ENCODE results near the gene ZBTB16.
A peak's percentile ranks its signal among the peaks of the same experiment; 100 is the strongest.

Gene ZBTB16

GRCh38 chr11:114225661-114226060 is 166.2 kb downstream of the ZBTB16 start:
- no peak for DNase-seq

- DNase-seq, result no peak
These were observed 166.8 kb downstream of the ZBTB16 start for GRCh38 chr11:114226356-114226755.

- DNase-seq, result peak in 1 of 2 experiments; percentile 45
These were observed 169.2 kb downstream of the ZBTB16 start for GRCh38 chr11:114228435-114229411.

- no peak for DNase-seq
These were observed 170.7 kb downstream of the ZBTB16 start for GRCh38 chr11:114230031-114230704.

DNA sequence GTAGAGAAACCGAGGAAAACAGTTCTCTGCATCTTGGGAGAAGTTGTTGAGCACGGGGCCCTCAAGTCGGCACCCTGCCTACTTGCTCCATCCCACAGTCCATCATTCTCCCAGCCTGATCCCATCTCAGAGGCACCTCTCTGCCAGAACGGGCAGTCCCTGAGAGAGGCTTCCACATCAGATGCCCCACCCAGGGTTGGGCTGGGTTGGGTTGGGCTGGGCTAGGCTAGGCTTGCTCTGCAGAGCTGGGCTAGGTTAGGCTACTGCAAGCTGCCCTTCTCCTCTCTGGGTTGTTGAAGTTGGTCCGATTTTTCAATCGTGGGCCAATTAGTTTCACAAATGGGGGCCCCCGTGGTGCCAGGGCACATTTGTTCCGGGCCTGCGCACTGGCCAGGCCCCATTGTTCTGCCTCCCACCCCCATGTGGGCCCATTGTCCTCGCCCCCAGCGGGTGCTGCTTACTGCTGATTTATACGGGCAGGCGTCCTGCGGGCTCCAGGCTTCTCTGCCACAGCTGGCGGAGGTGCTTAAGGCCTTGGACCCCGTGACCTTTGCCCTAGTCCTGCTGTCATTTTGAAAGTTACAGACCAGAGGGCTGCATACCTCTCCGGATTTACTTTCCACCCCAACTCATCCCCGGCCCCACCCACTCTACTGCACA is 173.0 kb downstream of the ZBTB16 start:
- DNase-seq, result no peak

DNA sequence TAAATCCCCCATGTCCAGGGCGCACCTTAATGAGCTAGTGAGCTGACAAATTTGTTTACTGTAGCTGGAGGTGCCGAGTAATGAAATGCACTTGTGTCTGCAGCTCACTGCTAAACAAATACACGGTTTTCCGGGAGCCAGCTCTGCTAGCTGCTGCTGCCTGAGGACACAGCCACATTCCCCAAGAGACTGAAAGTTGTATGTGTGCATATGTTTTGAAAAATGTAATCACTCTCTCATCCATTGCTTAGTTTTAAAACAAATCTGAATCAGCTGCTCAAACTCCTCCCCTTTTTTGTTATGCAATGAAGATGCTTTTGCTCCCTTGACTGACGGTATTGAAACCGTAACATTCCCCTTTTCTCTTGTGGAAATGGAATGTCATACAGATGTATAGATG is 174.2 kb downstream of the ZBTB16 start:
- DNase-seq, result no peak

GRCh38 chr11:114236829-114237228 is 177.3 kb downstream of the ZBTB16 start:
- DNase-seq, result no peak

- no peak for DNase-seq
These were observed 178.1 kb downstream of the ZBTB16 start for GRCh38 chr11:114237321-114238280.

DNA sequence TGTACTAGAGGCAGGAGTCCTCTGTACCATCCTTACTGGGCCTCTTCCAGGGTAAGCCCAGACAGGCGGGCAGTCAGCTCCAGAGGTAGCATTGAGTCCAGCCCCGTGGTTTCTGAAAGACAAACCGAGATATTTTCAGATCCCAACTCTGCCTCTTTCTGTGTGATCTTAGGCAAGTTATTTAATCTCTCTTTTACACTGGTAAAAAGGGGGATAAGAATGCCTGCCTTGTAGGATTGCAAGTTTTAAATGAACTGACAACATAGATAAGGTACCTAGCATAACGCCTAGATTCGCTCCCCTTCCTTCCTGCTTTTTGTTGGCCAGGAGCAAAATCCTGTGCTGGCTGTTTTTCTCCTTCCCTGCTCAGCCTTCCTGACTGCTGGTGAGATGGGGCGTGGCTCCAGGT is 180.2 kb downstream of the ZBTB16 start:
- no peak for DNase-seq

- DNase-seq, result no peak
These were observed 182.5 kb downstream of the ZBTB16 start for GRCh38 chr11:114242032-114242431.

- DNase-seq, result peak in 1 of 2 experiments; percentile 23
These were observed 184.2 kb downstream of the ZBTB16 start for GRCh38 chr11:114243461-114244372.

DNA sequence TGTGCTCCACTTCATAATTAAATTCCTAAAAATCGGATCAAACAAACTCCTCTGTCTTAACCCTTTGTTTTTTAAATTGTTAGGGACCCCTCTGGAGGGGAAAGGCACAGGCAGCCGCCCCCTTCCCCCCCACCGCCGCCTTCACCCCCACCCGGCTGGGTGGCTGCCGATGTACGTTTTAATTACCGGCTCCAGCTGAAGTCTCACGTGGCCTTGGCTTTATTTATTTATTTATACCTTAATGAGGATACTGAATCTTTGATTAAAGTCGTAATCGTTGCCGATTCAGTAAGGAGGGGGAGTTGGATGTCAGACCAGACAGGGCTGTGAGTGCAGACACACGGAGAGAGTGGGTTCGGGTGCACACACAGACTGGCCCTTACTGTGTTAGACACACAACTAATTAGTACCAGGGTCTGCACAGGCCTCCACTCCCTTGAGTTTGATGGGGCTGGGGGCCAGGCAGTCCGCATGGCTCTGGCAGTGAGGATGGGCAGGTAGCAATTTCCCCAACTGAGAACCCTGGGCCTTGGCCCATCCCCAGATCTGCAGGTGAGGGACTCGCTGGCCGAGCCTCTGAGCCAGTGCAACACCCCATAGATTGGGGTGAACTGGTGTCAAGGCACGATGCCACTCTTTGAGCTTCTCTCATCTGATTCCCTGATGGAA is 185.3 kb downstream of the ZBTB16 start:
- DNase-seq, result no peak

GRCh38 chr11:114246321-114247069 is 187.0 kb downstream of the ZBTB16 start:
- no peak for DNase-seq

DNA sequence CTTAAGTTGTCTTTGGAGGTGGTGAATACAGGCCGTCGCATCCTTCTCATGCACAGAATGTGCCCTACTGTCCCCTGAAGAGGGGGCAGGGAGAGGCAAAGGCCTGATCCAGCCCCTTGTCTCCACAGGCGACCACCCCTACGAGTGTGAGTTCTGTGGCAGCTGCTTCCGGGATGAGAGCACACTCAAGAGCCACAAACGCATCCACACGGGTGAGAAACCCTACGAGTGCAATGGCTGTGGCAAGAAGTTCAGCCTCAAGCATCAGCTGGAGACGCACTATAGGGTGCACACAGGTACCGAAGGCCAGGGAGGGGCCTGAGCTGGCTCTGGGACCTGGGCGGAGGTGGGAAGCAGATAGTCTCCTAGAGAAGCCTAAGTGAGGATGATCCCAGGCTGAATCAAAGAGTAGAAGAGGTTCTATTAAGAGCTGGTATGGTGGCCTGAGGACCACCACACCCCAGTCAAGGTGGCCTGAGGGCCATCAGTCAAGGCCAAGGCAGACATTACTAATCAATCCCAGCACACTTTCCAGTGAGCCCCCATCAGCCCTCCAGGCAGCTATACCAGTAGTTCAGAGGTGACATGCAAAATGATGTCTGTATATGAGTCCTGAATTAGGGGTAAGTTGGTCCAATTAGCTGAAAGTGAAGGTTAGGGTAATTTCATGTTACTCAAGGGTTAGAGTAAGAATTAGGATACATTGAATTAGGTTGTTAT is 187.7 kb downstream of the ZBTB16 start:
- no peak for DNase-seq

GRCh38 chr11:114250180-114250579 is 190.7 kb downstream of the ZBTB16 start:
- DNase-seq, result no peak

DNA sequence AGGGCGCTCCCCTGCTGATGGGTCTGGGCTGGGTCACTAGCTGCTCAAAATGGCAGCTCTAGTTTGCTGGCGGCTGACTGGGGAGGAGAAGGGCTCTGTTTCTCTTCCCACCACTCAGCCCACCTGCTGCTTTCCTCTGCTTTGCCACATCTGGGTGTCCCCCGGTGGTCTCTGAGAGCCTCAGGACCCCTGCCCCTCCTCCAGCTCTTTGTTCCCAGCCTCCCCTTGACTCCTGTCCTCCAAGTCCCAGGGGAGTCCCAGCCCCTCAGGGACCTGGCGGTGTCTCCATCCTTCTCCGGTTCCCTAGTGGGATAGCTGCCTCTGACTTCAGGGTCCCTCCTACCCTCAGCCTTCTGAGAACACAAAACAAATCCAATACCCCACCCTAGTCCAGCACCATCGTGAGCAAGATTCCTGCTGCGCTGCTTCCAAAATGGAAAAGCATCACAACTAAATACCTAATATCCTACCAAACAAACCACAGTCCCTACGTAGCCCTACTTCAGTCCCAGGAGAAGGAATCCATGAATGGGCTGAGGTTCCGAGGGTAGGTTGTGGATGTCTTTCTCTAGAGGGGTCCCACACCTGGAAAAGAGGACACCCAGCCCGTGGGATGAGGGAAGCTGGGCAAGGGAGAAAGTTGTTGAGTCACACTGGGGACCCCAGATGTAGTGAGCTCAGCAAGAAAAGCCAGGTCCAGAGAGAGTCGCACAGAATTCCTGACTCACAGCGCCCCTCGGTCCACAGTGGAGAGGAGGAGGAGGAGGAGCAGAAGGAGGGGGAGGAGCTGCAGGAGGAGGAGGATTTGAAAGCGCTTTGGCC is 191.7 kb downstream of the ZBTB16 start:
- no peak for DNase-seq

GRCh38 chr11:114251815-114252337 is 192.4 kb downstream of the ZBTB16 start:
- DNase-seq, result no peak

DNA sequence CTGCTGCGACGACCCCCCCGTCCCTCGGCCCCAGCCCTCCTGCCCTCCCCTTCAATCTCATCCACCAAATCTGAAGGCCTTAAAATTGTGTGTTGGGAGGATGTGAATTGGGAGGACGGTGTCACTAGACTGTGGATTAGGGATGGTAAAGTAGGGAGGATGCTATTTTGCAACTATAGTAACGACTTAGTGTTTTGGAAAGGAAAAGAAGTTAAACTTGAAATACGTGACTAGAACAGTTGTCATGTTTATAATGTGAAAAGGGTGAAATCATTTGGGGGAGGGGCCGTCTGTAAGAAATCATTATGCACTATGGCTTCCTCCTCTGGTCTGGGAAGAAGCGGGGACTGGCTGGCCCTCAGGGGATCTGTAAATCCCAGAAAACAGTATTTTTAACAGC is 193.3 kb downstream of the ZBTB16 start:
- no peak for DNase-seq

Data from NCI-H446 (cell line).